GM23248 (cell line): Measurements from ENCODE around the gene ATF2. TPM values are rescaled to one million over a fixed set of nuclear protein-coding genes. Genes with fewer than 3 reads are reported as not detected.

Experiments used
- DNase-seq: peaks from one replicate; pipeline ENCODE4 v3.0.0-alpha.2; 2015
- H2AFZ ChIP-seq: fragments of 200-600 bp; sonication (generic); 2 replicates; pipeline ENCODE4 v1.6.1; 2016; ENCODE audit warnings: antibody characterized with exemption
- H3F3A ChIP-seq: fragments of 200-600 bp; sonication (generic); 2 replicates; pipeline ENCODE4 v1.6.1; 2016; ENCODE audit warnings: mild to moderate bottlenecking, antibody characterized with exemption, mixed run types; ENCODE audit not compliant: insufficient read depth
- H3K27ac ChIP-seq: fragments of 200-600 bp; sonication (generic); 2 replicates; pipeline ENCODE4 v1.5.1; 2016; ENCODE audit warnings: mild to moderate bottlenecking
- H3K27me3 ChIP-seq: fragments of 200-600 bp; sonication (generic); replicated peaks from 2 replicates; pipeline ENCODE4 v1.6.1; 2016; ENCODE audit warnings: mild to moderate bottlenecking; ENCODE audit not compliant: insufficient read depth
- H3K36me3 ChIP-seq: fragments of 200-600 bp; sonication (generic); 2 replicates; pipeline ENCODE4 v1.6.1; 2016; ENCODE audit warnings: low read depth, mild to moderate bottlenecking
- H3K4me1 ChIP-seq: fragments of 200-600 bp; sonication (generic); 2 replicates; pipeline ENCODE4 v1.6.1; 2016; ENCODE audit warnings: mild to moderate bottlenecking; ENCODE audit not compliant: insufficient read depth
- H3K4me2 ChIP-seq: fragments of 200-600 bp; sonication (generic); one replicate; pipeline ENCODE4 v1.6.1; 2016; ENCODE audit warnings: mild to moderate bottlenecking; ENCODE audit not compliant: unreplicated experiment
- H3K4me3 ChIP-seq: fragments of 200-600 bp; sonication (generic); 2 replicates; pipeline ENCODE4 v1.5.1; 2016; ENCODE audit warnings: mild to moderate bottlenecking
- H3K79me2 ChIP-seq: fragments of 200-600 bp; sonication (generic); 2 replicates; pipeline ENCODE4 v1.6.1; 2016; ENCODE audit warnings: mild to moderate bottlenecking; ENCODE audit not compliant: insufficient read depth
- H3K9ac ChIP-seq: fragments of 200-600 bp; sonication (generic); 2 replicates; pipeline ENCODE4 v1.6.1; 2016; ENCODE audit warnings: mild to moderate bottlenecking
- H3K9me2 ChIP-seq: fragments of 200-600 bp; sonication (generic); 2 replicates; pipeline ENCODE4 v1.6.1; 2016; ENCODE audit warnings: mixed run types, mild to moderate bottlenecking, moderate library complexity; ENCODE audit not compliant: insufficient read depth
- H3K9me3 ChIP-seq: fragments of 200-600 bp; sonication (generic); one replicate; pipeline ENCODE4 v1.6.1; 2017; ENCODE audit warnings: low read depth
- H4K20me1 ChIP-seq: fragments of 200-600 bp; sonication (generic); 2 replicates; pipeline ENCODE4 v1.6.0; 2016; ENCODE audit not compliant: insufficient read depth
- EZH2 ChIP-seq: fragments of 200-600 bp; sonication (generic); IDR thresholded peaks from 2 replicates; pipeline ENCODE4 v1.6.1; 2018; ENCODE audit warnings: antibody characterized with exemption, mild to moderate bottlenecking; ENCODE audit not compliant: insufficient read depth, poor library complexity, severe bottlenecking
- EZH2phosphoT487 ChIP-seq: fragments of 200-600 bp; sonication (generic); IDR thresholded peaks from 2 replicates; pipeline ENCODE4 v1.6.1; 2018; ENCODE audit warnings: antibody characterized with exemption, moderate library complexity, mild to moderate bottlenecking, low read depth; ENCODE audit not compliant: insufficient read depth
- WGBS, 2 experiments: methylation state at CpG; one replicate each; pipeline ENCODE4 v1.1.6; 2015 to 2017; ENCODE audit warnings: low lambda C conversion rate in 2 of 2, low coverage in 1 of 2; ENCODE audit errors: missing lambda C conversion rate in 2 of 2; 5-methylcytosine and 5-hydroxymethylcytosine counted together
- in situ Hi-C: fragments of 300-500 bp; cut with MboI; formaldehyde crosslinking; loops from 2 replicates; pipeline ENCODE4 v1.15.0; 2020
- polyA plus RNA-seq: library from polyadenylated mRNA; unstranded; fragments of >200 nt; fragmentation: Nextera tagmentation; extraction: Ambion mirVana; gene quantifications from 2 replicates; pipeline ENCODE4 v1.2.1, GENCODE V29; 2016
- total RNA-seq: library from RNA; depleted of rRNA; stranded (reverse); fragments of >200 nt; shearing (Covaris generic); gene quantifications from 2 replicates; pipeline ENCODE4 v1.2.3, GENCODE V29; 2014

The ATF2 gene
- total and polyA plus RNA-seq, 2 experiments from 2014 or later: 26.8 to 33.8 TPM

GRCh38 chr2:175080479-175080878, 87.5 kb downstream of the ATF2 start:
- no peak overlapping the region for H3K9ac ChIP-seq
- H3K27me3 ChIP-seq: no peaks in the 10 kb centered on the region
- 88% methylated on average over 3 of the region's 3 CpGs for WGBS, 2 experiments
- no peaks in the 10 kb centered on the region for H3K9me2 ChIP-seq
- H3K36me3 ChIP-seq: peaks cover 39% of the 10 kb centered on the region; the same call in 1 of the 2 replicates
- no peak overlapping the region for H2AFZ ChIP-seq
- in situ Hi-C loops: no loop called here
- H3K27ac ChIP-seq: no peak overlapping the region
- no peaks in the 10 kb centered on the region for H3K9me3 ChIP-seq
- no peak for DNase-seq
- no peaks in the 10 kb centered on the region for H3F3A ChIP-seq
- TF ChIP-seq EZH2phosphoT487 (no peak), EZH2 (no peak)
- no peak overlapping the region for H3K4me3 ChIP-seq
- H3K79me2 ChIP-seq: peaks cover 6% of the 10 kb centered on the region
- H4K20me1 ChIP-seq: no peaks in the 10 kb centered on the region
- H3K4me1 ChIP-seq: no peaks in the 10 kb centered on the region
- no peak overlapping the region for H3K4me2 ChIP-seq

GRCh38 chr2:175076272-175076671, 91.7 kb downstream of the ATF2 start:
- Histone ChIP-seq H3K36me3 (peaks cover 50% of the 10 kb centered on the region), H3K4me1 (no peaks in the 10 kb centered on the region), H3K79me2 (no peaks in the 10 kb centered on the region; the same call in 1 of the 2 replicates), H2AFZ (no peak overlapping the region), H3K9me3 (no peaks in the 10 kb centered on the region), H3K27me3 (no peaks in the 10 kb centered on the region), H3K4me2 (no peak overlapping the region), H3K9me2 (no peaks in the 10 kb centered on the region), H4K20me1 (no peaks in the 10 kb centered on the region), H3F3A (no peaks in the 10 kb centered on the region), H3K9ac (no peak overlapping the region), H3K4me3 (no peak overlapping the region), H3K27ac (no peak overlapping the region)
- no peak for DNase-seq
- 96 to 97% methylated on average over 1 of the region's 1 CpG for WGBS, 2 experiments
- in situ Hi-C loops: no loop called here
- no peak for TF ChIP-seq EZH2
- no peak for TF ChIP-seq EZH2phosphoT487

GRCh38 chr2:175074478-175074877, 93.5 kb downstream of the ATF2 start:
- Histone ChIP-seq H3K9ac (no peak overlapping the region), H3K27me3 (no peaks in the 10 kb centered on the region), H3K27ac (no peak overlapping the region), H3K36me3 (peaks cover 35% of the 10 kb centered on the region), H3K4me1 (no peaks in the 10 kb centered on the region), H3K4me3 (no peak overlapping the region), H2AFZ (no peak overlapping the region), H4K20me1 (no peaks in the 10 kb centered on the region), H3K79me2 (no peaks in the 10 kb centered on the region), H3K9me2 (no peaks in the 10 kb centered on the region), H3F3A (no peaks in the 10 kb centered on the region), H3K4me2 (no peak overlapping the region), H3K9me3 (no peaks in the 10 kb centered on the region)
- WGBS, 2 experiments: 79 to 80% methylated on average over 6 of the region's 6 CpGs
- in situ Hi-C loops: no loop called here
- no peak for DNase-seq
- TF ChIP-seq EZH2: no peak
- no peak for TF ChIP-seq EZH2phosphoT487

- in situ Hi-C loops: no loop called here
- TF ChIP-seq EZH2 (no peak), EZH2phosphoT487 (no peak)
- 100% methylated on average over 1 of the region's 1 CpG for WGBS, 2 experiments
Measured at GRCh38 chr2:175068534-175068933, 99.5 kb downstream of the ATF2 start.

GRCh38 chr2:175066411-175066810, 101.6 kb downstream of the ATF2 start:
- no peak overlapping the region for H3K9ac ChIP-seq
- in situ Hi-C loops: no loop called here
- no peak overlapping the region for H3K27ac ChIP-seq
- no peaks in the 10 kb centered on the region for H3K36me3 ChIP-seq
- no peak overlapping the region for H3K4me3 ChIP-seq
- no peaks in the 10 kb centered on the region for H3K79me2 ChIP-seq
- H3K27me3 ChIP-seq: no peaks in the 10 kb centered on the region
- peaks cover 7% of the 10 kb centered on the region; the same call in 1 of the 2 replicates for H3K4me1 ChIP-seq
- H4K20me1 ChIP-seq: no peaks in the 10 kb centered on the region
- H3F3A ChIP-seq: no peaks in the 10 kb centered on the region
- 97% methylated on average over 4 of the region's 4 CpGs for WGBS, 2 experiments
- no peaks in the 10 kb centered on the region; the same call in 1 of the 2 replicates for H3K9me2 ChIP-seq
- TF ChIP-seq EZH2 (no peak), EZH2phosphoT487 (no peak)
- no peak overlapping the region for H3K4me2 ChIP-seq
- H2AFZ ChIP-seq: no peak overlapping the region
- H3K9me3 ChIP-seq: no peaks in the 10 kb centered on the region
- DNase-seq: no peak

More at GRCh38 chr2:175068534-175068933, 99.5 kb downstream of the ATF2 start:
- Histone ChIP-seq H3K4me1 (peaks cover 6% of the 10 kb centered on the region; the same call in 1 of the 2 replicates), H4K20me1 (no peaks in the 10 kb centered on the region), H3K27me3 (no peaks in the 10 kb centered on the region), H3K79me2 (no peaks in the 10 kb centered on the region), H3K9me3 (no peaks in the 10 kb centered on the region), H3K9me2 (no peaks in the 10 kb centered on the region; the same call in 1 of the 2 replicates), H3K4me2 (no peak overlapping the region), H3K36me3 (peaks cover 7% of the 10 kb centered on the region; the same call in 1 of the 2 replicates), H3K27ac (no peak overlapping the region), H3K4me3 (no peak overlapping the region), H3F3A (no peaks in the 10 kb centered on the region), H2AFZ (no peak overlapping the region), H3K9ac (no peak overlapping the region)
- DNase-seq: no peak
